Medulla oblongata (tissue), 1 donor: ENCODE data around the gene PON1.

ENCODE experiments used
- DNase-seq: peaks from one replicate; pipeline ENCODE4 v3.0.0-alpha.2; 2015; ENCODE audit errors: extremely low spot score

Gene PON1

DNA sequence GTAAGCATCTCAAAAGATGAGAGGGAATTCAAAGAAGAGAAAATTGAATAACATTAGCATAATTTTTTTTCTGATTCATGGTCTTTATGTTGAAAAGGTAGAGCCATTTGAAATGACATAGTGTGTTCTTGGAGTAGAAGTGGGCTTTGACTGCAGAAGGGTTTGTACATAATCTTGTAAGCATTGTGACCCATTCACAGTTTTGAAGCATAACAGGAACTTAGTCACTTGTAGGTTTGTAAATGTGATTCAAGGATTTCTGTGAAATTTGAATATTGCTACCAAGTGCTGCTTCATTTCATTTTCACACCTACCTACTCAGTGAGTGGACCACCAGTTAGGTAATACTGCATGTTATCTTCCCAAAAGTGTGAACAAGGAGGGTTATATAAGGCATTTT lies 68.6 kb downstream of the PON1 start:
- DNase-seq, result no peak

DNA sequence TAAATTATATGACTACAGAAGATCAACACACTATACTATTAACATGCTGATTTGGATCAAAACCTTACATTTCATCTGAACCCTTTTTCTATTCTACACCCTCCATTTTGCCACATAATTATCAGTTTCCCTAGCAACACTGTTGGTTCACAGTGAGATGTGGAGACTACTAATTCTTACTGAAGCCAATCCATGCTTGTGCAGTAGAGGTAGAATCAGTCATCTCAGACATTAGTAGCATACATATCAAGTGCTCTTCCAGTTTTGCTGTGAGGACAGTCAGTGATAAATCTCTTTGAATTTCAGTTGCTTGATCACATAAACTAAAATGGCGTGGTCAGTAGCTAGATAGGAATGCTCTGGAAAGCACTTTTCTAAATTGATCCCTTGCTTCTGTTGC lies 70.3 kb downstream of the PON1 start:
- no peak for DNase-seq

DNA sequence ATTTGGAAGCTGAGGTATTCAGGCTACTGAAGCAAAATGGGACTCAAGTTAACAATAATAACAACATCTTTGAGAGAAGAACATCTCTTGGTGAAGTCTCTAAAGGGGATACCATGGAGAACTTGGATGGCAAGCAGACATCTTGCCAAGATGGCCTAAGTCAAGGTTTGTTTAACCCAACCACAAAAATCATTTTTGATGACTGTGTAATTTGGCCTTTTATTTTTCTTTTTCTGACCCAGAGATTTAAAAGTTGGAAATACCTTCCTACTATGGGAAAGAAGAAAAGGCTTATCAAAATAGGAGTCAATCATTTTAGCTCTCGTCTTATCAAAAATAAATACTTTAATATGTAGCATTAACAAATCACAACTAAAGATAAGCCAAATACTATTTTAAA lies 72.4 kb downstream of the PON1 start:
- DNase-seq, result no peak

DNA sequence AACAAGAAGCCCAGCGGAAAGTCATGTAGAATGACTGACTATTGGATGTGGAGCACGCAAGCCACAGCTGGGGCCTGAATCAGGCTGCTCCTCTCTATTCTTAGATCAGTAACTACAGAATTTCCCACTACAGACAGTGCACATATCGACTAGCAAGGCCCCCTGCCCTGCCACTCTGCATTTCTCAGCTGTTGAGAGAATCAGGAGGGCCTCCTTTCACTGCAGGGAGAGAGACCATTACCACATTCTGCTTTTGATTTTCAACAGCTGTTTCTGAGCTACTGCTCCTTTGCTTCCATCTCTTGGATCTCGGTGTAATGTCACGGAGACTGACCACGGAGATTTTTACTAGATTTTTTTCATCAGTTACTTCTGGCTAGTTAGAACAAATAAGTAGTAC lies 73.8 kb downstream of the PON1 start:
- no peak for DNase-seq
